ENCODE results near the gene MAP2.
A peak's percentile ranks its signal among the peaks of the same experiment; 100 is the strongest.

The MAP2 gene

DNA sequence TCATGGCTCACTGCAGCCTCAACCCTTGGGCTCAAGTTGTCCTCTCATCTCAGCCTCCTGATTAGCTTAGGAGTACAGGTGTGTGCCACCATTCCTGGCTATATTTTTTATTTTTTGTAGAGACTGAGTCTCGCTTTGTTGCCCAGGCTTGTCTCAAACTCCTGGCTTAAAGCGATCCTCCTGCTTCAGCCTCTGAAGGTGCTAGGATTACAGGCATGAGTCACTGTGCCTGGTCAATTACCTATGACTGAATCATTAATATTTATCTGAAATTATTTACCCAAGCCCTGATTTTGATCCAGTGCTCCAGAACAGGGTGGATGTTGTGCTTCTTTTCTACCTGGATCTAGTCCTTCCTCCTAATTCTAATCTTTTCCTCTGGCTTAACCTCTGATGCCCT is 87.8 kb downstream of the MAP2 start:
- H3K4me3 ChIP-seq (ENCODE audit: low read depth, low read length) = no peak overlapping the region
- DNase-seq (ENCODE audit: low read depth) = no peak
- TF ChIP-seq, protein P1, sequence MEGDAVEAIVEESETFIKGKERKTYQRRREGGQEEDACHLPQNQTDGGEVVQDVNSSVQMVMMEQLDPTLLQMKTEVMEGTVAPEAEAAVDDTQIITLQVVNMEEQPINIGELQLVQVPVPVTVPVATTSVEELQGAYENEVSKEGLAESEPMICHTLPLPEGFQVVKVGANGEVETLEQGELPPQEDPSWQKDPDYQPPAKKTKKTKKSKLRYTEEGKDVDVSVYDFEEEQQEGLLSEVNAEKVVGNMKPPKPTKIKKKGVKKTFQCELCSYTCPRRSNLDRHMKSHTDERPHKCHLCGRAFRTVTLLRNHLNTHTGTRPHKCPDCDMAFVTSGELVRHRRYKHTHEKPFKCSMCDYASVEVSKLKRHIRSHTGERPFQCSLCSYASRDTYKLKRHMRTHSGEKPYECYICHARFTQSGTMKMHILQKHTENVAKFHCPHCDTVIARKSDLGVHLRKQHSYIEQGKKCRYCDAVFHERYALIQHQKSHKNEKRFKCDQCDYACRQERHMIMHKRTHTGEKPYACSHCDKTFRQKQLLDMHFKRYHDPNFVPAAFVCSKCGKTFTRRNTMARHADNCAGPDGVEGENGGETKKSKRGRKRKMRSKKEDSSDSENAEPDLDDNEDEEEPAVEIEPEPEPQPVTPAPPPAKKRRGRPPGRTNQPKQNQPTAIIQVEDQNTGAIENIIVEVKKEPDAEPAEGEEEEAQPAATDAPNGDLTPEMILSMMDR (IDR thresholded peaks at IDR 0.05; ENCODE audit: insufficient read depth, low read depth, low read length, missing control alignments) = no peak

DNA sequence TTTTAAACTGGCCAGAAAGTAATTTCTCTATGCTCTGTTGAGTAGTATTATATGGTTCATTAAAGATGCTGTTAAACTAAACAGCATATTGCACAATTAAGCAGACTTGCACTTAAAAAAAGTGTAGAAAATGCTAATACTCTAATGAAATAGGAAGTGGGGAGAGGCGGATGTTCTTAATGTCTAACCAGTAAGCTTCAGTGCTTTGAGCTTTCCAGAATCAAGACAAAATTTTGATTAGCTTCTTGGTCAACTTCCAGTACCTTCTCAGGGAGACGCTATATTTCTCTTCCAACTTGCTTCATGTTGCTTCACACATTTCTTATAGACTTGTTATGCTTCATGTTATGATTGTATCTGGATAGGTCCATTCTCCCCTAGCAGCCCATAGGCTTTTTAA is 89.1 kb downstream of the MAP2 start:
- no peak for DNase-seq (ENCODE audit: low read depth)
- TF ChIP-seq, protein P1 (IDR thresholded peaks at IDR 0.05; ENCODE audit: insufficient read depth, low read depth, low read length, missing control alignments) = no peak
- no peak overlapping the region for H3K4me3 ChIP-seq (ENCODE audit: low read depth, low read length)

DNA sequence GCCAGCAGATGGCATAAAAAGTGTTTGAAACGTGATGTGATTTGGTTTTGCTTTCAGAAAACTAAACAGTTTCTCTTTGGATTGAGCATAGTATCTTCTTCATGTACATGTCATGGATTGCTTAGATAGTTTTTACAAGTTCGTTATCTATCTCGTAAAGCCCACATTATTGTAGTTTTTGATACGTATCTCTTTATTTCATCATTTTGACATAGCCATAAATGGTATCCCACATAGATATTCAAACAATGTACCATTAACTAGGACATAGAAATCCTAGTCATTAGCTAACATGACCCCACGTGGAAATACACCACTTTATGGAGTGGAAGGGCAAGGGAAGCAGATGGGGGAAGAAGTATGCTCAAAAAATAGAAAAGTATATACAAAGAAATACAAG is 93.6 kb downstream of the MAP2 start:
- no peak overlapping the region for H3K4me3 ChIP-seq (ENCODE audit: low read depth, low read length)
- TF ChIP-seq, protein P1 (IDR thresholded peaks at IDR 0.05; ENCODE audit: insufficient read depth, low read depth, low read length, missing control alignments) = no peak
- DNase-seq (ENCODE audit: low read depth) = no peak

DNA sequence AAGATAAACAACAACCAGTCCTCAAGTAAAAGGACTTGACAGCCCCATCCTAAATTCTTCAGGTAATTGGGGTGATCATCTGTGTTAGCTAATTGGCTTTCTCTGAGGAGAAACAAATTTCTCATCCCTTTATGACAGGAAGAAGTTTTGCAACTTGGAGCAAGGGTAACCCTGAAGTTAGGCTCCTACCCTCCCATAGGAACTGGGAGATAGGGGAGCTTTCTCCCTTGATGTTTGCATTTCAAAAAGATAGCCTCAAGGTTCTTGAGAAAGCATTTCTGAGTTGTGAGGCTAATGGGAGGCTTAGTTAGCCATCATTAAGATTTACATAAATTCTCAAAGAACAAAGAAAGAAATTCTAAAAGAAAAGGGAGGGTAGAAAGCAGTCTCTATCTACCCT is 95.4 kb downstream of the MAP2 start:
- TF ChIP-seq, protein P1 (IDR thresholded peaks at IDR 0.05; ENCODE audit: insufficient read depth, low read depth, low read length, missing control alignments) = no peak
- H3K4me3 ChIP-seq (ENCODE audit: low read depth, low read length) = no peak overlapping the region
- no peak for DNase-seq (ENCODE audit: low read depth)

DNA sequence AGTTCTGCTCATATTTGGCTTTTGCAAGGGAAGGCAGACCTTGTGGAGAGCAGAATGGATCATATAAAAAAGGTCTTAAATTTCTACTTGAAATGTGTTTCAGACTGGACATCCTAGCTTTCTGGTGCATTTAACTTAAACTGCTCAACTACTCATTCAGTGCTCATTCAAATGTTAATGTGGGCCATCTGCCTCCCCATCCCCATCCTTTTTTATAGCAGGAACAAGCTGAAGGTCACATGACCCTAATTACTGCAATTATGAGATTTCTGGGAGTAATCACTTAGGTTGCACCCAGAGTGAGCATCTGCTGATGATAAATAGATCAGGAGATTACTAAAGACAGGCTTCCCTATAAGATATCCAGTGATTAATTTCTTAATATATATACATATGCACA is 96.1 kb downstream of the MAP2 start:
- no peak overlapping the region for H3K4me3 ChIP-seq (ENCODE audit: low read depth, low read length)
- TF ChIP-seq, protein P1 (IDR thresholded peaks at IDR 0.05; ENCODE audit: insufficient read depth, low read depth, low read length, missing control alignments) = no peak
- no peak for DNase-seq (ENCODE audit: low read depth)

DNA sequence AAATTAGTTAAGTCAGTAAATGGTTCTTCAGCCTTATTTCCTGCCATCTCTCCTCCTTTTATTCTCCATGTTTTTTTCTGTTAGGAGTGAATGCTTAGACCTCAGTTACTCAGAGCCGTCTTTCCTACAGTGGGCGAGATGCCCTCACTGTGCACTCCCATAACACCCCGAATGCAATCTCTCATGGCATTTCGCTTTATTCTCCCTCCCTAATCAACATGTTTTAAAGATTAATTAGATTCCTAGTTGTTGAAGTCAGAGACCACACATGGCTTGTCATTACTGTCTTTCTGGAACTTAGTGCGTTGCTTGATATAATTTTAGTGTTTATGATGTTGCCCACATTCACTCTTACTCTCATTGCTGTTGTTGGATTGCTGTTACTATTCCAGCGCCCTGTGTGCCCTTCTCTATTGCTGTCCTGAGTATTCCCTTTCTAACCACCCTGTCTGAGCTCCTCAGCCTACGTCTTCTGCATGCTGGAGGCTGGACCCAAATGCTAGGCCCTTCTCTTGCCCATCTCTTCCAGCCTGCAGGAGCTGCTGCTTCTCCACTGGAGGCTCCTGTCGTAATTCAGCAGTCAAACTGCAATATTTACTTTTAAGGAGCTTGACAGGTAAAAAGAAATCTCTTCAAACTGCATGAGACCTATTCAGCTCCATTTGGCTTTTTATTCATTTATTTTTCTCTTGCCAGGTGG is 99.3 kb downstream of the MAP2 start:
- TF ChIP-seq, protein P1 (IDR thresholded peaks at IDR 0.05; ENCODE audit: insufficient read depth, low read depth, low read length, missing control alignments) = no peak
- H3K4me3 ChIP-seq (ENCODE audit: low read depth, low read length) = no peak overlapping the region
- no peak for DNase-seq (ENCODE audit: low read depth)

DNA sequence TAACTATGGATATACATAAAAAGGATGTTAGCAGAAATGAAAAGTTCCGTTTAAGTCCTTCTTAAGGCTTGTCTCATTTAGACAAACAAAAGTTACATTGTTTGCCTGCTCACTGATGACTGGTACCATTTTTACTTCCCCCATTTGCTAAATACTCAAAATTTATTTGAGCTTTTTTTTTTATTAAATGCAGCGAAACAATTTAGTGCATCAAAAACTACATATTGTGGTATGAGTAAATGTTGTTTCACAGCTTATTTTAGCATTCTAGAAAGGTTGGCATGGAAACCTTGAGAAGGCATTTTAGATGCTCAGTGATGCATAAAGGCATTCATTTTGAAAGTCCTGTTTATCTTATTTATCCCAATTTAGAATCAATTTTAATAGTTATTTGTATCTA is 100.0 kb downstream of the MAP2 start:
- TF ChIP-seq, protein P1 (IDR thresholded peaks at IDR 0.05; ENCODE audit: insufficient read depth, low read depth, low read length, missing control alignments) = no peak
- DNase-seq (ENCODE audit: low read depth) = peak; percentile 41
- no peak overlapping the region for H3K4me3 ChIP-seq (ENCODE audit: low read depth, low read length)
